ENCODE data around the gene SAT1. TPM values are rescaled to one million over a fixed set of nuclear protein-coding genes. Genes with fewer than 3 reads are reported as not detected.

SAT1 gene
- total RNA-seq, 4 donors from 2014 or later, result 116 to 358 (median 220) TPM

DNA sequence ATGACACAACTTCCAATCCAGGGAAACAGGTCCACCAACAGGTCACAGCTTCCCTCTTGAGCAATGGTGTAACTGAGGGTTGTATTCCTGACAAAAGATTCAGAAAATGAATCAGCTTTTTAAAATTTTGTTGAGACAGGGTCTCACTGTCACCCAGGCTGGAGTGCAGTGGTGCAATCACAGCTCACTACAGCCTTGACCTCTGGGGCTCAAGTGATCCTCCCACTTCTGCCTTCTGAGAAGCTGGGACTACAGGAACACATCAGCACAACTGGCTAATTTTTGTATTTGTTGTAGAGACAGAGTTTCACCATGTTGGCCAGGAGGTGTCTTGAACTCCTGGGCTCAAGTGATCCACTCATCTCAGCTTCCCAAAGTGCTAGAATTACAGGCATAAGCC lies 43.7 kb downstream of the SAT1 start:
- no peaks in the 10 kb centered on the region for H3K9me3 ChIP-seq
- intact Hi-C loops (cut with DNase I; ENCODE audit: low total_unique reads), result no loop called here
- no peak overlapping the region for H3K27ac ChIP-seq
- no peaks in the 10 kb centered on the region for H3K27me3 ChIP-seq
- H3K4me1 ChIP-seq, result peaks cover 0 to 2% of the 10 kb centered on the region in 2 donors
- no peaks in the 10 kb centered on the region for H3K36me3 ChIP-seq
- TF ChIP-seq, protein P1, sequence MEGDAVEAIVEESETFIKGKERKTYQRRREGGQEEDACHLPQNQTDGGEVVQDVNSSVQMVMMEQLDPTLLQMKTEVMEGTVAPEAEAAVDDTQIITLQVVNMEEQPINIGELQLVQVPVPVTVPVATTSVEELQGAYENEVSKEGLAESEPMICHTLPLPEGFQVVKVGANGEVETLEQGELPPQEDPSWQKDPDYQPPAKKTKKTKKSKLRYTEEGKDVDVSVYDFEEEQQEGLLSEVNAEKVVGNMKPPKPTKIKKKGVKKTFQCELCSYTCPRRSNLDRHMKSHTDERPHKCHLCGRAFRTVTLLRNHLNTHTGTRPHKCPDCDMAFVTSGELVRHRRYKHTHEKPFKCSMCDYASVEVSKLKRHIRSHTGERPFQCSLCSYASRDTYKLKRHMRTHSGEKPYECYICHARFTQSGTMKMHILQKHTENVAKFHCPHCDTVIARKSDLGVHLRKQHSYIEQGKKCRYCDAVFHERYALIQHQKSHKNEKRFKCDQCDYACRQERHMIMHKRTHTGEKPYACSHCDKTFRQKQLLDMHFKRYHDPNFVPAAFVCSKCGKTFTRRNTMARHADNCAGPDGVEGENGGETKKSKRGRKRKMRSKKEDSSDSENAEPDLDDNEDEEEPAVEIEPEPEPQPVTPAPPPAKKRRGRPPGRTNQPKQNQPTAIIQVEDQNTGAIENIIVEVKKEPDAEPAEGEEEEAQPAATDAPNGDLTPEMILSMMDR (IDR thresholded peaks at IDR 0.05), result no peak
- TF ChIP-seq POLR2A (IDR thresholded peaks at IDR 0.05), result no peak
- no peak overlapping the region for H3K4me3 ChIP-seq
- no peak for DNase-seq

DNA sequence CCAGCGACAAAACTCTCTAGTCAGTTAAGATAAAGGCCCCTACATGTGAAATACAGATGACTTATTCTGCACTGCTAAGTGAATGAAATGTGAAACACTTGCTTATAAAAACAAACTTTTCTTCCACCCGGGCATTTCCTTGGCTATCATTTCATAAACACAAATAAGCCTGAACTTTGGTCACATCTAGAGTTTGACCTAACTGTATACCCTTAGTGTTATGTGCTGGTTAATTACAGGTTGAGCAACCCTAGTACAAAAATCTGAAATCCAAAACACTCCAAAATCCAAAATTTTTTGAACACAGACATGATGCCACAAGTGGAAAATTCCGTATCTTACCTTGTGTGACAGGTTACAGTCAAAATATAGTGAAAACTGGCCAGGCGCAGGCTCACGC lies 45.9 kb downstream of the SAT1 start:
- no peaks in the 10 kb centered on the region for H3K4me1 ChIP-seq
- H3K9me3 ChIP-seq, result no peaks in the 10 kb centered on the region
- no peak for TF ChIP-seq POLR2A (IDR thresholded peaks at IDR 0.05)
- TF ChIP-seq, protein P1 (IDR thresholded peaks at IDR 0.05), result no peak
- no peaks in the 10 kb centered on the region for H3K27me3 ChIP-seq
- no peak overlapping the region for H3K27ac ChIP-seq
- intact Hi-C loops (cut with DNase I; ENCODE audit: low total_unique reads), result no loop called here
- no peak overlapping the region for H3K4me3 ChIP-seq
- no peak for DNase-seq
- no peaks in the 10 kb centered on the region for H3K36me3 ChIP-seq

DNA sequence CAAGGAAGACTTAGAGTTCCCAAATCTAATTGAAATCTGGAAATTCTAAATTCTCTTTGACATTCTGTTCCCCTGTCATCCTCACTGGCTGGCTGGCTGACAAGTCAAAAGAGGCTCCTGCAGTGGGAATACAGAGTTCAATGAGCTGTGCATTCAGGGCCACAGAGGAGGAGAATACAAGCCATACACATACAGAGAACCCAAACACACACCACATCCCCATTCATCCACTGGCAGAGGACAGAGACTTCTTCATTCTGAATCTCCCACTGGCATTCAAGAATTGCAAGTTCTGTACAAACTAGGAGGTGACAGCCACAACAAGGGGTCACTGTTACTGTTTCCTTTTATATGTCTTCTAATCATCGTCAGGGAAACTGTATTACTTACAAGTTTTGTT lies 49.7 kb downstream of the SAT1 start:
- TF ChIP-seq, protein P1 (IDR thresholded peaks at IDR 0.05), result no peak
- TF ChIP-seq POLR2A (IDR thresholded peaks at IDR 0.05), result no peak
- DNase-seq, result no peak
- no peaks in the 10 kb centered on the region for H3K27me3 ChIP-seq
- intact Hi-C loops (cut with DNase I; ENCODE audit: low total_unique reads), result no loop called here
- no peaks in the 10 kb centered on the region for H3K36me3 ChIP-seq
- no peak overlapping the region for H3K27ac ChIP-seq
- H3K4me1 ChIP-seq, result no peaks in the 10 kb centered on the region
- H3K9me3 ChIP-seq, result no peaks in the 10 kb centered on the region
- H3K4me3 ChIP-seq, result no peak overlapping the region

Small RNAs within 50 kb of the gene (small RNA-seq; reads per million reads assigned to genes)
- not detected for gene RF00019

Other genes starting within 250 kb of the SAT1 start
- 100 to 1,000 TPM in 2 of 4 donors, 10 to 100 TPM in 2; 39.7 to 151 (median 97.2) TPM for gene PRDX4, start 115.7 kb upstream of the SAT1 start, total RNA-seq
- 10 to 100 TPM; 21.2 to 54.1 (median 44.4) TPM for gene ACOT9, start 39.9 kb upstream of the SAT1 start, total RNA-seq
- 10 to 100 TPM in 3 of 4 donors, 1 to 10 TPM in 1; 2.0 to 21.9 (median 11.2) TPM for gene APOO, start 124.8 kb downstream of the SAT1 start, total RNA-seq
- gene CXorf58, start 124.8 kb downstream of the SAT1 start, total RNA-seq, result under 1 TPM in 2 of 4 donors, not detected in 2; 0.14 to 0.29 TPM
- gene KLHL15, start 244.0 kb downstream of the SAT1 start, total RNA-seq, result 10 to 100 TPM in 3 of 4 donors, 1 to 10 TPM in 1; 8.7 to 47.1 (median 17.7) TPM